Right atrium auricular region (tissue), 2 donors: ENCODE results near the gene SYT7. TPM values are rescaled to one million over a fixed set of nuclear protein-coding genes. Genes with fewer than 3 reads are reported as not detected.

Experiments used
- DNase-seq: peaks from one replicate; pipeline ENCODE4 v3.0.0-alpha.2; 2019; ENCODE audit warnings: low spot score
- H3K27ac ChIP-seq, 2 donors: fragments of 200-600 bp; sonication (generic); 1 replicate in 1 of 2; 2 replicates in 1 of 2; pipeline ENCODE4 v1.5.1; 2016 to 2019
- H3K27me3 ChIP-seq, 2 donors: fragments of 200-600 bp; sonication (generic); one replicate each; pipeline versions ENCODE4 v1.5.1 to v1.6.0; 2017 to 2019
- H3K36me3 ChIP-seq: fragments of 200-600 bp; sonication (generic); one replicate; pipeline ENCODE4 v1.5.1; 2016
- H3K4me1 ChIP-seq, 2 donors: fragments of 200-600 bp; sonication (generic); one replicate each; pipeline versions ENCODE4 v1.5.1 to v1.6.0; 2017 to 2019
- H3K4me3 ChIP-seq, 2 donors: fragments of 200-600 bp; sonication (generic); 1 replicate in 1 of 2; 2 replicates in 1 of 2; pipeline ENCODE4 v1.5.1; 2017 to 2019; ENCODE audit warnings: mild to moderate bottlenecking in 1 of 2, moderate library complexity in 1 of 2
- H3K9me3 ChIP-seq, 2 donors: fragments of 200-600 bp; sonication (generic); one replicate each; pipeline ENCODE4 v1.5.1; 2019
- CTCF ChIP-seq, 2 donors: fragments of 200-600 bp; sonication (generic); IDR thresholded peaks; one replicate each; pipeline ENCODE4 v1.5.1; 2019; ENCODE audit warnings: antibody characterized with exemption in 2 of 2
- total RNA-seq, 2 donors: library from RNA; depleted of rRNA; stranded (reverse); fragments of >200 nt; gene quantifications; one replicate each; pipeline ENCODE4 v1.1.0, GENCODE V29; 2016

Gene SYT7
- 10 to 100 TPM; 19.2 to 23.6 TPM for total RNA-seq

GRCh38 chr11:61581030-61581928 lies at the start of gene SYT7:
Gene SYT7, minus strand, starts transcription at chr11:61581076. Its CDS starts 256 bp downstream, at chr11:61580820.
- DNase-seq = peak; percentile 95
- Histone ChIP-seq H3K27me3 (no peaks in the 10 kb centered on the region), H3K9me3 (no peaks in the 10 kb centered on the region), H3K4me1 (peaks cover 5 to 37% of the 10 kb centered on the region in 2 donors), H3K27ac (peak within 1 kb of the TSS; percentile 76 to 82), H3K4me3 (peak within 1 kb of the TSS; percentile 60 to 63), H3K36me3 (no peaks in the 10 kb centered on the region)
- peak in 1 of 2 donors; percentile 26 for TF ChIP-seq CTCF (IDR thresholded peaks at IDR 0.05)

GRCh38 chr11:61630089-61630488 lies 49.2 kb upstream of the SYT7 start:
- no peaks in the 10 kb centered on the region for H3K9me3 ChIP-seq
- no peaks in the 10 kb centered on the region for H3K27me3 ChIP-seq
- TF ChIP-seq CTCF (IDR thresholded peaks at IDR 0.05) = no peak
- H3K27ac ChIP-seq = no peak overlapping the region
- no peak overlapping the region for H3K4me3 ChIP-seq
- H3K4me1 ChIP-seq = peaks cover 0 to 26% of the 10 kb centered on the region in 2 donors
- H3K36me3 ChIP-seq = no peaks in the 10 kb centered on the region
- DNase-seq = no peak

- no peak for TF ChIP-seq CTCF (IDR thresholded peaks at IDR 0.05)
- Histone ChIP-seq H3K27ac (no peak overlapping the region), H3K4me1 (peaks cover 0 to 26% of the 10 kb centered on the region in 2 donors), H3K27me3 (no peaks in the 10 kb centered on the region), H3K4me3 (no peak overlapping the region), H3K9me3 (no peaks in the 10 kb centered on the region), H3K36me3 (no peaks in the 10 kb centered on the region)
- DNase-seq = no peak
These were observed 48.4 kb upstream of the SYT7 start for GRCh38 chr11:61629082-61629833.

- no peak for TF ChIP-seq CTCF (IDR thresholded peaks at IDR 0.05)
- Histone ChIP-seq H3K4me3 (no peak overlapping the region), H3K36me3 (no peaks in the 10 kb centered on the region), H3K4me1 (peaks cover 0 to 26% of the 10 kb centered on the region in 2 donors), H3K27me3 (no peaks in the 10 kb centered on the region), H3K27ac (no peak overlapping the region), H3K9me3 (no peaks in the 10 kb centered on the region)
- no peak for DNase-seq
These were observed 47.7 kb upstream of the SYT7 start for GRCh38 chr11:61628662-61628970.

- Histone ChIP-seq H3K36me3 (no peaks in the 10 kb centered on the region), H3K27ac (peak overlapping the region; percentile 81 to 90), H3K27me3 (no peaks in the 10 kb centered on the region), H3K4me1 (peaks cover 0 to 26% of the 10 kb centered on the region in 2 donors), H3K9me3 (no peaks in the 10 kb centered on the region), H3K4me3 (no peak overlapping the region)
- TF ChIP-seq CTCF (IDR thresholded peaks at IDR 0.05) = peak; percentile 69 to 88
- DNase-seq = peak; percentile 67
These were observed 47.2 kb upstream of the SYT7 start for GRCh38 chr11:61627850-61628661.
